Activated T-helper 17 cell treated with anti-CD3 and anti-CD28 coated beads, Interleukin-2, amount 50 U/mL, for 72 hours (primary cell): Measurements from ENCODE around the gene LAMTOR2. TPM values are rescaled to one million over a fixed set of nuclear protein-coding genes. Genes with fewer than 3 reads are reported as not detected.

ENCODE experiments used
- ATAC-seq: fragments of 150-1000 bp; cut with Tn5 transposase; replicated peaks from 2 replicates; pipeline ENCODE4 v1.10.0; 2021; ENCODE audit warnings: mild to moderate bottlenecking, moderate library complexity
- H3K27ac Mint-ChIP-seq: one replicate; pipeline ENCODE4 v1.8.0; 2022; ENCODE audit warnings: mixed read lengths
- H3K27me3 Mint-ChIP-seq: one replicate; pipeline ENCODE4 v1.8.0; 2022; ENCODE audit warnings: mixed read lengths
- H3K36me3 Mint-ChIP-seq: one replicate; pipeline ENCODE4 v1.8.0; 2022; ENCODE audit warnings: low read depth, mild to moderate bottlenecking, mixed read lengths
- H3K4me1 Mint-ChIP-seq: one replicate; pipeline ENCODE4 v1.8.0; 2022; ENCODE audit warnings: mixed read lengths
- H3K4me3 Mint-ChIP-seq: one replicate; pipeline ENCODE4 v1.8.0; 2022; ENCODE audit warnings: mild to moderate bottlenecking, mixed read lengths
- H3K9me3 Mint-ChIP-seq: one replicate; pipeline ENCODE4 v1.8.0; 2022; ENCODE audit warnings: mixed read lengths
- total RNA-seq, 2 donors: library from RNA; stranded (reverse); gene quantifications; one replicate each; pipeline ENCODE4 v1.2.3, GENCODE V29; 2022

LAMTOR2 gene
- total RNA-seq, 2 donors from 2014 or later = 39.9 to 55.6 TPM

GRCh38 chr1:156104861-156105832 is 50.6 kb downstream of the LAMTOR2 start:
- Mint-ChIP-seq H3K9me3 (no peaks in the 10 kb centered on the region), H3K4me1 (peaks cover 44% of the 10 kb centered on the region), H3K36me3 (peaks cover 15% of the 10 kb centered on the region), H3K27me3 (no peaks in the 10 kb centered on the region), H3K27ac (peak overlapping the region; percentile 99), H3K4me3 (peak overlapping the region; percentile 86)
- ATAC-seq = no peak

GRCh38 chr1:156106624-156107488 is 52.3 kb downstream of the LAMTOR2 start:
- H3K4me1 Mint-ChIP-seq = peaks cover 29% of the 10 kb centered on the region
- peaks cover 15% of the 10 kb centered on the region for H3K36me3 Mint-ChIP-seq
- ATAC-seq = peak; percentile 25
- no peaks in the 10 kb centered on the region for H3K9me3 Mint-ChIP-seq
- H3K27me3 Mint-ChIP-seq = no peaks in the 10 kb centered on the region
- peak overlapping the region; percentile 99 for H3K27ac Mint-ChIP-seq
- H3K4me3 Mint-ChIP-seq = peak overlapping the region; percentile 86

DNA sequence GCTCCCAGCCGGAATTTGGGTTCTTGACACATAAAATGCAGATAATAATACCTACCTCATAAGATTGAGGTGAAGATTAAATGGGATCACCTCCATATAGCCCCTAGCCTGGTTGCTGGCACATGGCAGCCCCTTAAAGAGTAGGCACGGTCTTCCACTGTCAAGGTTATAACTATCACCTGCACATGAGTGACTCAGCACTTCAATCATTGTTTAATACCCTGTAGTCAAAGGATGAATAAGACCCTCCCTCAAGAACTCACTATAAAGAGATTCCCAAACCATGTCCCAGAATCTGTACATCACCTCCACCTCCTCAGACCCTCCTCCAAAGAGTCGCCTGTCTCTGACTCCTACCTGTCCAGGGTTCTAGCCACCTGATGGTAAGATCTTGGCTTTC is 53.5 kb downstream of the LAMTOR2 start:
- no peaks in the 10 kb centered on the region for H3K27me3 Mint-ChIP-seq
- peak overlapping the region; percentile 99 for H3K27ac Mint-ChIP-seq
- no peaks in the 10 kb centered on the region for H3K9me3 Mint-ChIP-seq
- peak overlapping the region; percentile 86 for H3K4me3 Mint-ChIP-seq
- peaks cover 15% of the 10 kb centered on the region for H3K36me3 Mint-ChIP-seq
- peaks cover 25% of the 10 kb centered on the region for H3K4me1 Mint-ChIP-seq
- ATAC-seq = no peak

Other genes with a start within 250 kb of the LAMTOR2 start
- 10 to 100 TPM; 62.7 to 65.0 TPM for gene GON4L, start 197.6 kb upstream of the LAMTOR2 start, total RNA-seq
- gene SYT11, start 195.2 kb upstream of the LAMTOR2 start, total RNA-seq = 10 to 100 TPM; 36.7 to 61.9 TPM
- gene RIT1, start 143.4 kb upstream of the LAMTOR2 start, total RNA-seq = 10 to 100 TPM; 28.1 to 79.8 TPM
- 100 to 1,000 TPM in 1 of 2 donors, 10 to 100 TPM in 1; 67.5 to 109 TPM for gene KHDC4, start 120.4 kb upstream of the LAMTOR2 start, total RNA-seq
- not detected for gene RXFP4, start 113.1 kb upstream of the LAMTOR2 start, total RNA-seq
- 100 to 1,000 TPM; 108 to 205 TPM for gene ARHGEF2, start 76.2 kb upstream of the LAMTOR2 start, total RNA-seq
- gene SSR2, start 33.8 kb upstream of the LAMTOR2 start, total RNA-seq = 100 to 1,000 TPM; 194 to 208 TPM
- 10 to 100 TPM; 31.9 to 36.7 TPM for gene UBQLN4, start 984 bp upstream of the LAMTOR2 start, total RNA-seq
- gene RAB25, start 6.4 kb downstream of the LAMTOR2 start, total RNA-seq = 1 to 10 TPM in 1 of 2 donors, under 1 TPM in 1; 0.43 to 1.2 TPM
- gene MEX3A, start 27.7 kb downstream of the LAMTOR2 start, total RNA-seq = under 1 TPM; 0.15 to 0.21 TPM
- 100 to 1,000 TPM; 150 to 338 TPM for gene LMNA, start 59.9 kb downstream of the LAMTOR2 start, total RNA-seq
- gene SEMA4A, start 98.8 kb downstream of the LAMTOR2 start, total RNA-seq = 10 to 100 TPM in 1 of 2 donors, 1 to 10 TPM in 1; 1.8 to 17.6 TPM
- gene SLC25A44, start 139.3 kb downstream of the LAMTOR2 start, total RNA-seq = 10 to 100 TPM; 23.5 to 38.1 TPM
- 10 to 100 TPM; 85.6 to 87.3 TPM for gene PMF1, start 158.2 kb downstream of the LAMTOR2 start, total RNA-seq
- gene BGLAP, start 187.4 kb downstream of the LAMTOR2 start, total RNA-seq = 1 to 10 TPM; 3.2 to 6.8 TPM
- 10 to 100 TPM in 1 of 2 donors, 1 to 10 TPM in 1; 8.0 to 10.9 TPM for gene PAQR6, start 193.3 kb downstream of the LAMTOR2 start, total RNA-seq
- 10 to 100 TPM; 75.7 to 93.7 TPM for gene SMG5, start 228.0 kb downstream of the LAMTOR2 start, total RNA-seq
- 10 to 100 TPM; 13.7 to 14.5 TPM for gene TMEM79, start 229.5 kb downstream of the LAMTOR2 start, total RNA-seq
- 10 to 100 TPM; 18.3 to 19.1 TPM for gene GLMP, start 240.9 kb downstream of the LAMTOR2 start, total RNA-seq
- gene VHLL, start 244.5 kb downstream of the LAMTOR2 start, total RNA-seq = under 1 TPM; 0.42 to 0.52 TPM